ENCODE results near the gene CMIP.

Gene CMIP

GRCh38 chr16:81639931-81640680 is 195.5 kb downstream of the CMIP start:
- Histone ChIP-seq H3K27me3 (replicated peaks in 2 of 5; ENCODE audit: control insufficient read depth in 4 of 5, insufficient read depth in 5 of 5, low read length in 4 of 5) (no peaks in the 10 kb centered on the region), H3K27ac (ENCODE audit: insufficient read depth in 1 of 2, low read depth in 1 of 2, low read length in 2 of 2, poor library complexity in 1 of 2, severe bottlenecking in 2 of 2) (no peak overlapping the region), H3K9me3 (ENCODE audit: control extremely low read depth in 1 of 5, control insufficient read depth in 4 of 5, insufficient read depth in 2 of 5, low read depth in 1 of 5, low read length in 4 of 5) (no peaks in the 10 kb centered on the region), H3K4me3 (ENCODE audit: control insufficient read depth in 1 of 7, extremely low read depth in 1 of 7, insufficient read depth in 4 of 7, low read depth in 2 of 7, low read length in 6 of 7) (no peak overlapping the region), H3K36me3 (ENCODE audit: control insufficient read depth in 4 of 4, insufficient read depth in 4 of 4, low read length in 3 of 4) (peaks cover 0 to 5% (median 4%) of the 10 kb centered on the region in 4 experiments), H3K4me1 (ENCODE audit: control extremely low read depth in 1 of 4, control insufficient read depth in 4 of 4, insufficient read depth in 4 of 4, low read length in 3 of 4) (peaks cover 6 to 37% (median 33%) of the 10 kb centered on the region in 4 experiments)
- DNase-seq = no peak
- ChIA-PET POLR2A (no interaction called here), CTCF (interaction anchor here (1.0 to 8.8 kb wide), 5 partner anchors 15 to 57 kb away, joined by 3 to 69 read pairs (median 5); no protein-coding TSS in a partner anchor)
- WGBS (ENCODE audit: insufficient coverage) = 96% methylated on average over 15 of the region's 16 CpGs

GRCh38 chr16:81640681-81641070 is 196.1 kb downstream of the CMIP start:
- H3K27ac ChIP-seq (ENCODE audit: insufficient read depth in 1 of 2, low read depth in 1 of 2, low read length in 2 of 2, poor library complexity in 1 of 2, severe bottlenecking in 2 of 2) = no peak overlapping the region
- H3K36me3 ChIP-seq (ENCODE audit: control insufficient read depth in 4 of 4, insufficient read depth in 4 of 4, low read length in 3 of 4) = peaks cover 0 to 10% (median 4%) of the 10 kb centered on the region in 4 experiments
- CTCF ChIA-PET = interaction anchor here (0.9 to 8.8 kb wide), 7 partner anchors 15 to 194 kb away, joined by 3 to 69 read pairs (median 4); no protein-coding TSS in a partner anchor
- POLR2A ChIA-PET = no interaction called here
- no peaks in the 10 kb centered on the region for H3K9me3 ChIP-seq (ENCODE audit: control extremely low read depth in 1 of 5, control insufficient read depth in 4 of 5, insufficient read depth in 2 of 5, low read depth in 1 of 5, low read length in 4 of 5)
- no peak for DNase-seq
- H3K27me3 ChIP-seq (replicated peaks in 2 of 5; ENCODE audit: control insufficient read depth in 4 of 5, insufficient read depth in 5 of 5, low read length in 4 of 5) = no peaks in the 10 kb centered on the region
- WGBS (ENCODE audit: insufficient coverage) = 90% methylated on average over 2 of the region's 7 CpGs
- peaks cover 0 to 31% (median 28%) of the 10 kb centered on the region in 4 experiments for H3K4me1 ChIP-seq (ENCODE audit: control extremely low read depth in 1 of 4, control insufficient read depth in 4 of 4, insufficient read depth in 4 of 4, low read length in 3 of 4)
- no peak overlapping the region for H3K4me3 ChIP-seq (ENCODE audit: control insufficient read depth in 1 of 7, extremely low read depth in 1 of 7, insufficient read depth in 4 of 7, low read depth in 2 of 7, low read length in 6 of 7)

GRCh38 chr16:81641395-81642106 is 196.9 kb downstream of the CMIP start:
- Histone ChIP-seq H3K9me3 (ENCODE audit: control extremely low read depth in 1 of 5, control insufficient read depth in 4 of 5, insufficient read depth in 2 of 5, low read depth in 1 of 5, low read length in 4 of 5) (no peaks in the 10 kb centered on the region), H3K4me1 (ENCODE audit: control extremely low read depth in 1 of 4, control insufficient read depth in 4 of 4, insufficient read depth in 4 of 4, low read length in 3 of 4) (peaks cover 0 to 23% (median 19%) of the 10 kb centered on the region in 4 experiments), H3K27ac (ENCODE audit: insufficient read depth in 1 of 2, low read depth in 1 of 2, low read length in 2 of 2, poor library complexity in 1 of 2, severe bottlenecking in 2 of 2) (no peak overlapping the region), H3K27me3 (replicated peaks in 2 of 5; ENCODE audit: control insufficient read depth in 4 of 5, insufficient read depth in 5 of 5, low read length in 4 of 5) (no peaks in the 10 kb centered on the region), H3K36me3 (ENCODE audit: control insufficient read depth in 4 of 4, insufficient read depth in 4 of 4, low read length in 3 of 4) (peaks cover 0 to 10% (median 4%) of the 10 kb centered on the region in 4 experiments), H3K4me3 (ENCODE audit: control insufficient read depth in 1 of 7, extremely low read depth in 1 of 7, insufficient read depth in 4 of 7, low read depth in 2 of 7, low read length in 6 of 7) (no peak overlapping the region)
- CTCF ChIA-PET = interaction anchor here (0.9 to 8.8 kb wide), 7 partner anchors 18 to 195 kb away, joined by 3 to 69 read pairs (median 4); no protein-coding TSS in a partner anchor
- DNase-seq = peak in 1 of 3 donors; percentile 25
- POLR2A ChIA-PET = no interaction called here
- WGBS (ENCODE audit: insufficient coverage) = 88% methylated on average over 17 of the region's 18 CpGs

- CTCF ChIA-PET = interaction anchor here (1.1 to 2.2 kb wide), 4 partner anchors 53 to 80 kb away, joined by 3 to 13 read pairs (median 4); no protein-coding TSS in a partner anchor
- 100% methylated on average over 1 of the region's 4 CpGs for WGBS (ENCODE audit: insufficient coverage)
- no peak overlapping the region for H3K4me3 ChIP-seq (ENCODE audit: control insufficient read depth in 1 of 7, extremely low read depth in 1 of 7, insufficient read depth in 4 of 7, low read depth in 2 of 7, low read length in 6 of 7)
- H3K27me3 ChIP-seq (replicated peaks in 2 of 5; ENCODE audit: control insufficient read depth in 4 of 5, insufficient read depth in 5 of 5, low read length in 4 of 5) = no peaks in the 10 kb centered on the region
- H3K9me3 ChIP-seq (ENCODE audit: control extremely low read depth in 1 of 5, control insufficient read depth in 4 of 5, insufficient read depth in 2 of 5, low read depth in 1 of 5, low read length in 4 of 5) = no peaks in the 10 kb centered on the region
- POLR2A ChIA-PET = no interaction called here
- peaks cover 0 to 10% (median 4%) of the 10 kb centered on the region in 4 experiments for H3K36me3 ChIP-seq (ENCODE audit: control insufficient read depth in 4 of 4, insufficient read depth in 4 of 4, low read length in 3 of 4)
- DNase-seq = no peak
- peaks cover 0 to 19% (median 15%) of the 10 kb centered on the region in 4 experiments for H3K4me1 ChIP-seq (ENCODE audit: control extremely low read depth in 1 of 4, control insufficient read depth in 4 of 4, insufficient read depth in 4 of 4, low read length in 3 of 4)
- no peak overlapping the region for H3K27ac ChIP-seq (ENCODE audit: insufficient read depth in 1 of 2, low read depth in 1 of 2, low read length in 2 of 2, poor library complexity in 1 of 2, severe bottlenecking in 2 of 2)
Observed at GRCh38 chr16:81642107-81642436, 197.5 kb downstream of the CMIP start.

GRCh38 chr16:81642943-81643342 is 198.3 kb downstream of the CMIP start:
- no peak overlapping the region for H3K4me3 ChIP-seq (ENCODE audit: control insufficient read depth in 1 of 7, extremely low read depth in 1 of 7, insufficient read depth in 4 of 7, low read depth in 2 of 7, low read length in 6 of 7)
- H3K36me3 ChIP-seq (ENCODE audit: control insufficient read depth in 4 of 4, insufficient read depth in 4 of 4, low read length in 3 of 4) = peaks cover 0 to 10% (median 4%) of the 10 kb centered on the region in 4 experiments
- DNase-seq = peak in 1 of 3 donors; percentile 39
- H3K27me3 ChIP-seq (replicated peaks in 2 of 5; ENCODE audit: control insufficient read depth in 4 of 5, insufficient read depth in 5 of 5, low read length in 4 of 5) = no peaks in the 10 kb centered on the region
- no peak overlapping the region for H3K27ac ChIP-seq (ENCODE audit: insufficient read depth in 1 of 2, low read depth in 1 of 2, low read length in 2 of 2, poor library complexity in 1 of 2, severe bottlenecking in 2 of 2)
- H3K9me3 ChIP-seq (ENCODE audit: control extremely low read depth in 1 of 5, control insufficient read depth in 4 of 5, insufficient read depth in 2 of 5, low read depth in 1 of 5, low read length in 4 of 5) = no peaks in the 10 kb centered on the region
- POLR2A ChIA-PET = no interaction called here
- 72% methylated on average over 3 of the region's 5 CpGs for WGBS (ENCODE audit: insufficient coverage)
- CTCF ChIA-PET = interaction anchor here (1.0 kb wide), 1 partner anchor 20 kb away, joined by 3 read pairs; no protein-coding TSS in a partner anchor
- H3K4me1 ChIP-seq (ENCODE audit: control extremely low read depth in 1 of 4, control insufficient read depth in 4 of 4, insufficient read depth in 4 of 4, low read length in 3 of 4) = peaks cover 0 to 11% (median 10%) of the 10 kb centered on the region in 4 experiments

GRCh38 chr16:81645266-81645694 is 200.7 kb downstream of the CMIP start:
- Histone ChIP-seq H3K4me3 (ENCODE audit: control insufficient read depth in 1 of 7, extremely low read depth in 1 of 7, insufficient read depth in 4 of 7, low read depth in 2 of 7, low read length in 6 of 7) (no peak overlapping the region), H3K27ac (ENCODE audit: insufficient read depth in 1 of 2, low read depth in 1 of 2, low read length in 2 of 2, poor library complexity in 1 of 2, severe bottlenecking in 2 of 2) (no peak overlapping the region), H3K9me3 (ENCODE audit: control extremely low read depth in 1 of 5, control insufficient read depth in 4 of 5, insufficient read depth in 2 of 5, low read depth in 1 of 5, low read length in 4 of 5) (no peaks in the 10 kb centered on the region), H3K27me3 (replicated peaks in 2 of 5; ENCODE audit: control insufficient read depth in 4 of 5, insufficient read depth in 5 of 5, low read length in 4 of 5) (no peaks in the 10 kb centered on the region), H3K36me3 (ENCODE audit: control insufficient read depth in 4 of 4, insufficient read depth in 4 of 4, low read length in 3 of 4) (peaks cover 0 to 10% (median 4%) of the 10 kb centered on the region in 4 experiments), H3K4me1 (ENCODE audit: control extremely low read depth in 1 of 4, control insufficient read depth in 4 of 4, insufficient read depth in 4 of 4, low read length in 3 of 4) (peaks cover 0 to 9% (median 3%) of the 10 kb centered on the region in 4 experiments)
- CTCF ChIA-PET = no interaction called here
- 96% methylated on average over 20 of the region's 20 CpGs for WGBS (ENCODE audit: insufficient coverage)
- POLR2A ChIA-PET = no interaction called here
- DNase-seq = no peak

- H3K27ac ChIP-seq (ENCODE audit: insufficient read depth in 1 of 2, low read depth in 1 of 2, low read length in 2 of 2, poor library complexity in 1 of 2, severe bottlenecking in 2 of 2) = no peak overlapping the region
- 98% methylated on average over 4 of the region's 4 CpGs for WGBS (ENCODE audit: insufficient coverage)
- DNase-seq = no peak
- ChIA-PET POLR2A (no interaction called here), CTCF (no interaction called here)
- H3K36me3 ChIP-seq (ENCODE audit: control insufficient read depth in 4 of 4, insufficient read depth in 4 of 4, low read length in 3 of 4) = peaks cover 0 to 10% (median 4%) of the 10 kb centered on the region in 4 experiments
- peaks cover 0 to 9% (median 2%) of the 10 kb centered on the region in 4 experiments for H3K4me1 ChIP-seq (ENCODE audit: control extremely low read depth in 1 of 4, control insufficient read depth in 4 of 4, insufficient read depth in 4 of 4, low read length in 3 of 4)
- H3K4me3 ChIP-seq (ENCODE audit: control insufficient read depth in 1 of 7, extremely low read depth in 1 of 7, insufficient read depth in 4 of 7, low read depth in 2 of 7, low read length in 6 of 7) = no peak overlapping the region
- H3K27me3 ChIP-seq (replicated peaks in 2 of 5; ENCODE audit: control insufficient read depth in 4 of 5, insufficient read depth in 5 of 5, low read length in 4 of 5) = no peaks in the 10 kb centered on the region
- H3K9me3 ChIP-seq (ENCODE audit: control extremely low read depth in 1 of 5, control insufficient read depth in 4 of 5, insufficient read depth in 2 of 5, low read depth in 1 of 5, low read length in 4 of 5) = no peaks in the 10 kb centered on the region
Observed at GRCh38 chr16:81645925-81646324, 201.3 kb downstream of the CMIP start.

All from common myeloid progenitor, CD34-positive (primary cell).